Esophagus squamous epithelium (tissue), 4 donors: ENCODE measurements around the gene KLHL29.

ENCODE experiments used
- POLR2A ChIP-seq, 4 donors: fragments of 450-650 bp; IDR thresholded peaks; one replicate each; pipeline ENCODE4 v1.6.1; 2017; ENCODE audit warnings: antibody characterized with exemption in 4 of 4, mild to moderate bottlenecking in 4 of 4, moderate library complexity in 3 of 4
- TF ChIP-seq, protein P1 (sequence below), 6 experiments: fragments of 450-650 bp in 4 of 6; fragments of 200-600 bp in 2 of 6; sonication (generic) in 2 of 6; IDR thresholded peaks; one replicate each; pipeline ENCODE4 v1.5.1; 2016 to 2019; ENCODE audit warnings: antibody characterized with exemption in 6 of 6, mild to moderate bottlenecking in 4 of 6, moderate library complexity in 4 of 6

DNA sequence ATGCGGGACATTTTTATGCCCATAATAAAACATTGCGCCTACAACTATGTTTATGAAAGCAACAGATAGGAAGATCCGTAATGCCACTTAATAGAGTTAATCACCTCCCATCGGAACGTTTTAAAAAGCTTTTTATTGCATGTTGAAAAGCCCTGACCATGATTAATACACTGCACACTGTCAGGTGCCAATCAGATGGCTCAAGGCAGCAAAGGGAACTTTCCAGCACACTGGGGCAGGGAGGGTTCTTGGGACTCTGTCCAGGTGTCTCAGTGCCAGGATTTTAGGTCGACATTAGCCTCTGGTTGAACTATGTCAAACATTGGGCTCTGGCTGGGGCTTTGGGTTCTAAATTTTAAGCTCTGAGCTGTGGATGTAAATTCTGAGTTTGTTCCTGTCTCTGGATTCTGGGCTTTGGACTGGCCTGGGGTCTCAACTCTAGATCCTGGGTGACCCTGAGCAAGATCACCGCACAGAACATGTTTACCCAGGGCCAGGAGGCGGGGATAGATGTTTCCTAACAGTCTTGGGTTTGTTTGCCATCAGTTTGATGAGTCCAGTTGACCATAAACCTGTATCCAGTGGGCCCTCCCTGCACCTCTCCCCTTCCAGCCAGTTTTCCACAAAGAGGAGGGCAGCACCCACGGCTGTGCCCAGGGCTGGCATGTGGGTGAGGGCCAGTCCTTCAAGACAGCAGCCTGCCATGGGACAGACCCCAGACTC, 279.2 kb downstream of the KLHL29 start:
- TF ChIP-seq POLR2A (IDR thresholded peaks at IDR 0.05) = no peak
- TF ChIP-seq, protein P1, sequence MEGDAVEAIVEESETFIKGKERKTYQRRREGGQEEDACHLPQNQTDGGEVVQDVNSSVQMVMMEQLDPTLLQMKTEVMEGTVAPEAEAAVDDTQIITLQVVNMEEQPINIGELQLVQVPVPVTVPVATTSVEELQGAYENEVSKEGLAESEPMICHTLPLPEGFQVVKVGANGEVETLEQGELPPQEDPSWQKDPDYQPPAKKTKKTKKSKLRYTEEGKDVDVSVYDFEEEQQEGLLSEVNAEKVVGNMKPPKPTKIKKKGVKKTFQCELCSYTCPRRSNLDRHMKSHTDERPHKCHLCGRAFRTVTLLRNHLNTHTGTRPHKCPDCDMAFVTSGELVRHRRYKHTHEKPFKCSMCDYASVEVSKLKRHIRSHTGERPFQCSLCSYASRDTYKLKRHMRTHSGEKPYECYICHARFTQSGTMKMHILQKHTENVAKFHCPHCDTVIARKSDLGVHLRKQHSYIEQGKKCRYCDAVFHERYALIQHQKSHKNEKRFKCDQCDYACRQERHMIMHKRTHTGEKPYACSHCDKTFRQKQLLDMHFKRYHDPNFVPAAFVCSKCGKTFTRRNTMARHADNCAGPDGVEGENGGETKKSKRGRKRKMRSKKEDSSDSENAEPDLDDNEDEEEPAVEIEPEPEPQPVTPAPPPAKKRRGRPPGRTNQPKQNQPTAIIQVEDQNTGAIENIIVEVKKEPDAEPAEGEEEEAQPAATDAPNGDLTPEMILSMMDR (IDR thresholded peaks at IDR 0.05) = no peak
